Cerebellar nuclear complex (tissue), 1 donor: ENCODE measurements around the gene ANXA10.
"Not testable (repeated sequence)": the region's sequence is repeated elsewhere in the genome, so short reads cannot be mapped to it uniquely, and the experiment has no call there.

Experiments
- DNase-seq, 2 experiments: peaks; one replicate each; lab custom pipeline; 2025; lab: John Stamatoyannopoulos, UW

ANXA10 gene, protein sequence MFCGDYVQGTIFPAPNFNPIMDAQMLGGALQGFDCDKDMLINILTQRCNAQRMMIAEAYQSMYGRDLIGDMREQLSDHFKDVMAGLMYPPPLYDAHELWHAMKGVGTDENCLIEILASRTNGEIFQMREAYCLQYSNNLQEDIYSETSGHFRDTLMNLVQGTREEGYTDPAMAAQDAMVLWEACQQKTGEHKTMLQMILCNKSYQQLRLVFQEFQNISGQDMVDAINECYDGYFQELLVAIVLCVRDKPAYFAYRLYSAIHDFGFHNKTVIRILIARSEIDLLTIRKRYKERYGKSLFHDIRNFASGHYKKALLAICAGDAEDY

GRCh38 chr4:168092176-168092712, at the start of gene ANXA10:
ANXA10 (plus strand) TSS chr4:168092537; CDS start chr4:168092701, 164 bp downstream.
- DNase-seq: no peak

DNA sequence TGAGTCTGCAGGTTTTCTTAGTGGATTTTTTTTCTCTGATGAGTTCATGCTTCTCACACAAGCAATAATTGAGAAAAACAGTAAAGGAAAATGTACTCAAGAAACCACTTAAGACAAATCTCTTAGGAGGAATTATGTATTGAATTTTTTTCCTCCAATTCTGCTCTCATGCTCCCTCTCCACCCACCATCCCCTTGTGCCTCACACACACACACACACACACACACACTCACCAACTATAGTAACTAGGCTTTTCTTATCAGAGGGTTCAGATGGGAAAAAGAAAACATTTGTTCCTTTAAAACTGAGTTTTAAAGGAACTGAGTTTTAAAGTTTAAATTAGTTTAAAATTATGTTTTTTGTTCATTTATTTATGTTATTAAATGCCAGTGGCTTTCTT, 47.0 kb upstream of the ANXA10 start:
- no peak for DNase-seq

DNA sequence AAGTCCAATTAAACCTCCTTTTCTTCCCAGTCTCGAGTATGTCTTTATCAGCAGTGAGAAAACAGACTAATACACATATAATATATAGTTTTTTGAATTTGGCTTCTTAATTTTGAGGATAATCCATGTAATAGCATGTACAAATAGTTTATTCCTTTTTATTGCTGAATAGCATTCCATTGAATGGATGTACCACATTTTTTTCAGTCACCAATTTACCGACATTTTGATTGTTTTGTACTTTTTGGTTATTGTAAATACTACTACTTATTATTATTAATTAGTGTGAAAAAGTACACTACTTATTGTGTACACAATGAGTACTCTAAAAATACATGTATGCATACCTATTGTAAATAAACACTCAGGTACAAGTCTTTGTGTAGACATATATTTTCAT, 42.3 kb upstream of the ANXA10 start:
- DNase-seq: no peak

- DNase-seq: no peak
These were observed 40.8 kb upstream of the ANXA10 start for GRCh38 chr4:168051526-168051925.

- DNase-seq: no peak
These were observed 34.9 kb upstream of the ANXA10 start for GRCh38 chr4:168057412-168057811.

DNA sequence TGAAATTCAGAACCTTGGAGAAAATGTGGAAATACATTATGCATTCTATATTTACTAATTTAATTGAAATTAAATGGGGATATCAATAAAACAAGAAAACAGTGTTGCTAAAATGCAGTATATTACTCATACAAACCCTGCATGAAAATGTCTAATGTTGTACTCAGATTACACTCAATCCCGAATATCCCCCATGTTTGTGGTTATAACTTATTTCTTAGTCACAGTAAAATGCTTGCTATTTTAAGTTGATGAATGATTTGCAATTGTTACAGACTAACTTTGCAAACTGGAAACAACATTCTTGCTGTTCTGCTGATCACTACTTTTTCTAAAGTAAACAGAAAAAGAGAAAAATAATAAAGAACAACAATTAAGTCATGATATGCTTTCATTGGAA, 33.1 kb upstream of the ANXA10 start:
- DNase-seq: no peak

- DNase-seq: no peak
These were observed 29.3 kb upstream of the ANXA10 start for GRCh38 chr4:168063031-168063430.

DNA sequence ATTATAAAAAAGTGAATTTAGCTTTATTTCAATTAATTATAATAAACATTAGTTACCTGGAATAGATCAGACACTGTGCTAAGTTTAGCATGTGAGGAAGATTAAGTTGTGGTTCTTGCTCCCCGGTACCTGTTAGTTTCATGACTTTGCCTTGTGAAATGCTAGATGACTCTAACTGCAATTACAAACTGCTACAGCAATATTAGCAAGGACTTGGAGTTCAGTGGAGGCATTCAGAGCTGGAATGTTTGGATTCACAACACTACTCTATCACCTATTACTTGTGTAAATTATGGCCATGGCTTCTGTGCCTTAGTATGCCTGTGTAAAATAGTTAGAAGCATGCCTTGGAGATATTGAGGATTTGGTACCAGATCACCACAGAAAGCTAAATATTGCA, 21.4 kb upstream of the ANXA10 start:
- no peak for DNase-seq

- no peak for DNase-seq
These were observed 21.0 kb upstream of the ANXA10 start for GRCh38 chr4:168071304-168071703.

DNA sequence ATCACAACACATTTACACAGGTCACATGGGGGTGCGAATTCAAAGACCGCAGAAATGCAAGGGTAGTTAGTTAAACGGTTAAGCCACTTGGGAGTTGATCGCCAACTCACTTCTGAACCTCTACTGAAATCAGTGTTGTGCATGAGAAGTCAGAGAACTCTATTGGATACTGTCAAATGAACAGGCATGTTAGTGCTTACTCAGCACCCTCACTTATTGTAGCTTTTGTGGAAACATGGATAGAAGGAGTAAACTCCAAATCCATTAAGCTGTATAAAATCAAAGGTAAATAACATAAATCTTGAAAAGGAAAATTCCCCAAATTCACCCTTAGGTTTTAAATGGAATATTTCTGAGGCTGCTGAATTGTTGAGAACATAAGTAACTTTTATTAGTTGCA, 17.5 kb upstream of the ANXA10 start:
- DNase-seq: no peak

DNA sequence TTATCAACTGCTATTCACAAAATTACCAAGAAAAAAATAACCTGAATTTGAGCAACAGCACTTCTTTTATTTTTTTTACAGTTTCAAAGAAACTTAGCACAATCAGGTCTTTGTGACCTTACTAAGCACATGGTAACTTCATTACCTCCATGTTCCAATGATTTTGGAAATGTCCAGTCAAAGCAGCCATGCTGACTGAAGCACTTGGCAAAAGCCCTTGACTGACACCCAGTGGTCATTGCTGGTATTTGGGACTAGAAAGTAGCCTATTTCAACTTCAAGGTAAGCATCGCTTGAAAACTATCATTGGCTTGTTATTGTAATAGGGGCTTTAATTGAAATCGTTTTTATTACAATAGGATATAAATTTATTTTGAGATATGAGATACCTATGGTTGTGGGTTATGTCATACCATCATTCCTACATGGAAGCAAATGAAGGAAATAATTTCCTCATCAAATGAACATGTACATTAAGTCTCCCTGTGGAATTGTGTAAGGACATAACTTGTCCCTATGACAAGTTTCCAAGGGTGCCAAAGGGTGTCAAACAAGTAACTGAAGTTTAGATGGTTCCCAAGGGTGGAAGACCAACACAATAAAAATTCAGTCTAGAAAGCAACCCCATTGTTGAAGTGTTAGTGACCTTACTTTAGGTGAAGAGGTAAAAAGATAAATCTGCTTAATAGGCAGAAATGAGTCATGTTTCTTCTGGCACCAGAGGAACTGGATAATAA, 15.2 kb upstream of the ANXA10 start:
- no peak for DNase-seq

- no peak for DNase-seq
These were observed 14.6 kb upstream of the ANXA10 start for GRCh38 chr4:168077726-168078239.

- DNase-seq: no peak
These were observed 10.0 kb upstream of the ANXA10 start for GRCh38 chr4:168082379-168082778.

DNA sequence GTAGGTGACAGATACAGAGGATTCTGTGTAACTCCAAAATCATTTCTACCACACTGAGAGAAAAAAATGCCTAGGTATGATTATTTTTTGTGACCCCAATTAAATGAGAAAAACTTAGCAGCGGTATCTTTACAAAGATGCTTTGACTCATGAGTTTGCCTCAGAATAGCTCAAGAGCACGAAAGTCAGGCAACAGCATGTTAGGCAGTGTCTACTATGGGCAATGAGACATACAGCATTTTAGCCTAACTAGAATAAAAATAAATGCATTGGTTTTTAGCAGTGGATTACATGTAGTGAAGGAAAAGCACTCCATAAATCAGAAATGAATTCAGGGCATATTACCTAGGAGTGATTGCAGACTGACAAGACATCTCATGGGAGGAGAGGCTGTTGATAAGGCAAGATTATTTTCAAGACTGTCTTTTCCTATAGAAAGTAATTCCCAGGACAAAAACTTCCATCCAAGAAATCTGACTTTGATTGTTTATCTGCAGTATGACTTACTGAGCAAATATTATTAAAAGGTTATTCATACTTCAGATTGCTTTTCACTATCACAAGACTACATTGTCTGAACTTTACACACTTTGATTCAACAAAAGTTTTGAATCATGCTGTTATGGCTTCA, 3.6 kb downstream of the ANXA10 start:
- no peak for DNase-seq

DNA sequence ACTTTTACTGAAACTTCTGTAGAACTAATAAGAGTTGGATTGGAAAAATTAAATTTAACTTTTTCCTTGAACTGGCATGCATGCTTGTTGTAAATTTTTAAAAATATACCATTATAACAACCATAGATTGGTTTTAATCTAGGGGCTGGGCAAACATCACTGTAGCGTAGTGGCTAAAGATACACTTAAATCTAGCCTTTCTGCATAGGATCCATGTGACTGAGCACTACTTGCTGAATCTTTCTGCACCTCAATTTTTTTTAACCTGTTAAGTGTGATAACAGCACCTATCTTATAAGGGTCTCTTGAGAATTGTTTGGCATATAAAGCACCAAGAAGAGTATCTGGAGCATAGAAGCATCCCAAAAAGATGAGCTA, 4.1 kb downstream of the ANXA10 start:
- no peak for DNase-seq

GRCh38 chr4:168097161-168097560, 4.8 kb downstream of the ANXA10 start:
- DNase-seq: no peak

- DNase-seq: no peak
These were observed 5.9 kb downstream of the ANXA10 start for GRCh38 chr4:168098248-168098717.

GRCh38 chr4:168099195-168099594, 6.9 kb downstream of the ANXA10 start:
- no peak for DNase-seq

DNA sequence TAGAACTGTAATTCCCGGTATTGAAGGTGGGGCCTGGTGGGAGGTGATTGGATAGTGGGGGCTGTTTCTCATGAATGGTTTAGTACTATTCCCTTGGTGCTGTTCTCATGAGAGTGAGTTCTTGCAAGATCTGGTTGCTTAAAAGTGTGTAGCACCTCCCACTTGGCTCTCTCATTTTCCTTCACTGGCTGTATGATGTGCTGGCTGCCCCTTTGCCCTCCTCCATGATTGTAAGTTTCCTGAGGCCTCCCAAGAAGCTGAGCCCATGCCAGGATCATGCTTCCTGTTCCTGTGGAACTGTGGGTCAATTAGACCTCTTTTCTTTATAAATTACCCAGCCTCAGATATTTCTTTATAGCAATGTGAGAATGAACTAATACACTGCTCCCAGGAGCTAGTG, 8.7 kb downstream of the ANXA10 start:
- no peak for DNase-seq

DNA sequence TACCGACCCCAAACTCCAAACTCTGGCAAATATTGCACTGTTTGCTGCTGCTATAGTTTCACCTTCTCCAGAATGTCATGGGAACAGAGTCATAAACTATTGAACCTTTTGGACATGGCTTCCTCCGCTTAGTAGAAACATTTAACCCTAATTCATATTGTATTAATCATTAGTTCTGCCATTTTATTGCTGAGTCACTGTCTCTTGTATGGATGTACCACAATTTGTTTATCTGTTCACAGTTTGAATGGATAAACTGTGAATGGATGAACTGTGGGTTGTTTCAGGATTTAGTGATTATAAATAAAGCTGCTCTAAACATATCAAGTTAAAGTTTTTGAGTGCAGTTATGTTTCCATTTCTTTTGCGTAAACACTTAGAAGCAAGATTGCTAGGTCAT, 10.1 kb downstream of the ANXA10 start:
- no peak for DNase-seq

GRCh38 chr4:168109527-168109926, 17.2 kb downstream of the ANXA10 start:
- no peak for DNase-seq

DNA sequence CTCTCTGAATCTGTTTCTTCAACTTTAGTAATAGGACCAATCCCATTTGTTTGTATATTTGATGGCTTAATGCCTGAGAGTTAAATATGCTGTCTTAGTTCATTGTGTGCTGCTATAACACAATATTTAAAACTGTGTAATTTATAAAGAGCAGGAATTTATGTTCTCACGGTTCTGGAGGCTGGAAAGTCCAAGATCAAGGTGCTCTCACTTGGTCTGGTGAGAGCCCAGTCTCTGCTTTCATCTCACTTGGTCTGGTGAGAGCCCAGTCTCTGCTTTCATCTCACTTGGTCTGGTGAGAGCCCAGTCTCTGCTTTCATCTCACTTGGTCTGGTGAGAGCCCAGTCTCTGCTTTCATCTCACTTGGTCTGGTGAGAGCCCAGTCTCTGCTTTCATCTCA, 20.7 kb downstream of the ANXA10 start:
- not testable (repeated sequence) for DNase-seq
